HG03521 (cell line): Measurements from ENCODE around the gene BLID.

ENCODE experiments used
- ATAC-seq: cut with Tn5 transposase; IDR thresholded peaks from one replicate; pipeline ENCODE4 v1.9.1; 2021; ENCODE audit warnings: mild to moderate bottlenecking, moderate library complexity; ENCODE audit not compliant: unreplicated experiment

Gene BLID

DNA sequence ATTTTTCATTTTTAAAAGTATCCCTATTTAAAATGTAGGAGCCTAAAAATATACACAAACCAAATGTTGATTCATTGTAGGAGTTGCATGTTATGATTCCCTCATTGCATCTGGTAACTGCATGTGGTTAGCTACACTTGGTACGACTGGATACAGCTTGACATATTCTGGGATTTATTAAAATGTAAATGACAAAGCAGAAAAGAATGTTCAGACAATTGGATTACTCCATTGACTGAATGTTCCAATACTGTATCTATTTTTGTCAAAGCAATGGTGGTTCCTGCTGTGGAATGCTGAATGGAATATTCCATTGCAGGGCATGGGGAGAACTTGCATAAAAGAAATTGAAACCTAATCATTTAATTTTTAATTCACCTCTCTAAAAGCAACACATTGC lies 30.8 kb downstream of the BLID start:
- ATAC-seq: no peak

DNA sequence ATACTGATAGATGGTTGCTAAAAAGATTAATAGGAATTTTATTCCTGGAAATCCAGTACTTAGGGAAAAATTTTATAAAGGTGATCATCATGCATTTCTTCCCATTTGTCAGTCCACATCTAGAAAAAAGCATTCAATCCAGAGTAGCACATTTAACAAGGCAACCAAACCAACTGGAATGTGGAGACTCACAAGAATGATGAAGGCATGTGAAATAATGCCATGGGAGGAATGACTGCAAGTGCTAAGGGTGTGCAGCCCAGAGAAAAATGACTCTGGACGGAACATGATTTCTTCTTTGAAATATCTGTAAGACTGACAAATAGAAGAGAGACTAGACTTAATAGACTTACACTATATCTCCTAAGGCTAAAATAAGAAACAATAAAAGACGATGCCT lies 33.8 kb downstream of the BLID start:
- ATAC-seq: no peak

DNA sequence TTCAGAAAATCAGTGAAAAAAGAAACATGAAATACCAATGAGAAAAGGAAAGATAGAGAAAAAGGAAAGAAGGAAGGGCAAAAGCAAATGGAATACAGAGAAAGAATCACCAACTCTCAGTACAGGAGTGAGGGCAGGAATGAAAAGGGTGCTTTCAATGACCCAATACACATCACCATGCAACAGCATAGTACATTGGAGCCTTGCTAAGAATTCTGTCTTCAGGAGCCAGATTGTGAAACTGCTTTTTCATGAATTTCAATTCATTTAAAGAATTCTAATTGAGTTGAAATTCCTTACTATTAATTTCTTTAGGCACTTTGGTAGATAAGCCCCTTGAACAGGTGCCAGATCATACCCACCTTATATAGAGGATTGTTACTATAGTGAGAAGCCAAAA lies 34.9 kb downstream of the BLID start:
- ATAC-seq: no peak

GRCh38 chr11:122077459-122077858 lies 38.6 kb downstream of the BLID start:
- no peak for ATAC-seq

DNA sequence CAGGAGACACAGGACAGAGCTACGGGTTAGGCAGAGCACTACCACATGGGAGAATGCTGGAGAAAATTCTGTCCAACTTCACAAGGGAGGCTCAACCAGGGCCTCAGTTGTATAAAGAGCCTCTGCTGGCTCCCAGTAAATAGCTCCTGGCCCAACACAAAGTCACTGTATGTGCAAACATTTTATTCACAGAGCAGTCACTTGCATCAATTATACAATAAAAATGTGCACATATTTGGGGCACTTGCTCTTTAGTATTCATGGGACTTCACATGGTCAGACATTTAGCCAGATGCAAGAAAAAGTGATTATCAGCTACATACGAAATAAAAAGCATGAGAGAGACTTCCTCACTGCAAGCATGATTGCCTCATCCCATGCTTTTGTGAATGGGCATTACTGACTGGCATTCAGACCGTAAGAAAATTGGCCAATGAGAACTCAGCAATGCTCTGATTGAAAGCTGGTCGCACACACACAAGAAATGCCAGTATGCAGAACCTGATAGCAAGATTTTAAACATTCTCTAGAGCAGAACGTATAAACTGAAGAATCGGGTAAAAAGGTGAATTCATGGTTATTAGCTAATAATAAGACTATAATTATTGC lies 39.4 kb downstream of the BLID start:
- no peak for ATAC-seq

DNA sequence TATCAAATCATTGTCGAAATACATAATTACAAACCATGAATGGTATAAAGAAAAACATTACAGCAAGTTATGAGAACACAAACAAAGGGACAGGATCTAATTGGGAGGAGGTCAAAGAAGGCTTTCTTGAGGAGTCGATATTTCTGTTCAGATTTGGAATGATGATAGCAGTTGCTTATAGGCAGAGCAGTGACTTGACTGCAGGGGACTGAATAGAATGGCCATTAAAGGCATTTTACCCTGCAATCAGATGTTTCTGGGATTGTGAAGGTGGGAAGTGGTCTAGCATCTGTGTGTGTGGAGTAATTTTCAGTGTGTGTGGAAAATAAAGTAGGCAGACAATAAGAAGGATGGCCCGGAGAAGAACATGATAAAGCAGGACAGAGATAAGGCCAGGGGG lies 41.0 kb downstream of the BLID start:
- ATAC-seq: no peak

GRCh38 chr11:122074022-122074421 lies 42.0 kb downstream of the BLID start:
- no peak for ATAC-seq

- ATAC-seq: no peak
These were observed 44.3 kb downstream of the BLID start for GRCh38 chr11:122071709-122072202.

GRCh38 chr11:122069707-122070360 lies 46.2 kb downstream of the BLID start:
- ATAC-seq: no peak

DNA sequence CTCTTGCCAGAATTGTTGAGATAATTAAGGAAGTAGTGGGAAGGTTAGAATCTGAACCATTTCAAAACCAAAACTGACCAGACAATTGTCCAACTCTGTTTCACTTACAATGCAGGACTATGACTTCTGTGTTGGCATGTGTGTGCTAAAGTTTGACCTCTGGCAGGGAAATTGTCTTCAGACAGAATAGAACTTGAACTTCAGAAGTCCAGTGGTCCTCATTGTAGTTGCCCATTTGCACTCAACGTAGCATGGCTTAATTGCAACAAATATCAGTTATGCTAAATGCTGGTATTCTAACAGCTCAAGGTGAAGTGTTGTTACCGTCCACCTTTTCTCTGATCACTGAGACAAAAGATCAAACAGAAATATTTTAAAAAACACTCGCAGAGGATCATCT lies 47.2 kb downstream of the BLID start:
- ATAC-seq: no peak

GRCh38 chr11:122068141-122068540 lies 47.9 kb downstream of the BLID start:
- no peak for ATAC-seq
